ENCODE measurements around the gene BACH2. TPM values are rescaled to one million over a fixed set of nuclear protein-coding genes. Genes with fewer than 3 reads are reported as not detected.

The BACH2 gene
- total and polyA plus RNA-seq, 9 of the 15 experiments (the other 6 are each of a cell fraction or from before 2014, with no cell fraction given) = 0.06 to 3.1 (median 0.59) TPM

- no peaks in the 10 kb centered on the region for H4K20me1 ChIP-seq (replicated peaks; ENCODE audit: control insufficient read depth, insufficient read depth, low read length)
- ATAC-seq (peak; percentile 22; the same call in 1 of the 3 replicates), DNase-seq (ENCODE audit: extremely low read depth in 1 of 4, low spot score in 3 of 4) (no peak), FAIRE-seq (no peak)
- WGBS (ENCODE audit: insufficient coverage, low coverage, missing lambda C conversion rate) = 20% methylated on average over 4 of the region's 4 CpGs
- no peak overlapping the region for H2AFZ ChIP-seq (ENCODE audit: low read depth, low read length)
- H3K4me1 ChIP-seq (replicated peaks in 1 of 2; ENCODE audit: control insufficient read depth in 2 of 2, insufficient read depth in 2 of 2, low read length in 2 of 2) = no peaks in the 10 kb centered on the region
- CTCF ChIA-PET (ENCODE audit: low intra/inter-chr PET ratio) = interaction anchor here (0.5 kb wide), 1 partner anchor 279 kb away, joined by 3 read pairs; no protein-coding TSS in a partner anchor
- in situ Hi-C loops (cut with MboI) (no loop called here), intact Hi-C loops (cut with micrococcal nuclease) (no loop called here)
- no peaks in the 10 kb centered on the region for H3K9me3 ChIP-seq (replicated peaks; ENCODE audit: control insufficient read depth, insufficient read depth, low read depth, low read length)
- BruUV-seq (replicated peaks) = no TSS peak
- H3K79me2 ChIP-seq (ENCODE audit: control insufficient read depth, insufficient read depth, low read length) = no peaks in the 10 kb centered on the region
- no peaks in the 10 kb centered on the region for H3K9me1 ChIP-seq (ENCODE audit: control insufficient read depth, insufficient read depth, low read length)
- H3K27ac ChIP-seq (ENCODE audit: extremely low read depth, low read depth, low read length) = no peak overlapping the region
- no peak overlapping the region for H3K4me3 ChIP-seq
- H3K9ac ChIP-seq (ENCODE audit: insufficient read depth in 1 of 2, low read depth in 2 of 2, low read length in 2 of 2) = no peak overlapping the region
- H3K4me2 ChIP-seq (ENCODE audit: insufficient read depth, low read length) = no peak overlapping the region
- no peaks in the 10 kb centered on the region for H3K27me3 ChIP-seq (ENCODE audit: control insufficient read depth in 2 of 2, insufficient read depth in 2 of 2, low read length in 2 of 2)
- POLR2A ChIA-PET = no interaction called here
- no peaks in the 10 kb centered on the region for H3K36me3 ChIP-seq (ENCODE audit: control insufficient read depth, insufficient read depth, low read length)
- TF ChIP-seq E2F5 (CRISPR knock-in tag; IDR thresholded peaks at IDR 0.05) (no peak), ZNF740 (CRISPR knock-in tag; IDR thresholded peaks at IDR 0.05) (no peak), ZNF740 (tag; IDR thresholded peaks at IDR 0.05) (no peak), CTCF (IDR thresholded peaks at IDR 0.05 in 2 of 3, conservative IDR thresholded peaks at IDR 0.05 in 1 of 3; ENCODE audit: insufficient read depth in 2 of 3, low read depth in 1 of 3, low read length in 3 of 3) (0 out of 6 replicates have a peak, but pooled peaks of 1 of the 3 experiments have one; percentile 21), ARID3A (IDR thresholded peaks at IDR 0.05; ENCODE audit: borderline replicate concordance, low read depth, low read length) (no peak), CEBPG (CRISPR knock-in tag; IDR thresholded peaks at IDR 0.05) (no peak), CEBPG (tag; conservative IDR thresholded peaks at IDR 0.05 in 1 of 2, IDR thresholded peaks at IDR 0.05 in 1 of 2) (no peak), ZNF431 (CRISPR knock-in tag; IDR thresholded peaks at IDR 0.05) (no peak), USF2 (CRISPR knock-in tag; IDR thresholded peaks at IDR 0.05) (no peak), PATZ1 (CRISPR knock-in tag; IDR thresholded peaks at IDR 0.05; ENCODE audit: borderline replicate concordance) (no peak), XRCC5 (IDR thresholded peaks at IDR 0.05; ENCODE audit: low read depth, low read length) (no peak), NR2C1 (IDR thresholded peaks at IDR 0.05) (no peak), NR2C1 (tag; IDR thresholded peaks at IDR 0.05) (no peak), ZNF239 (CRISPR knock-in tag; IDR thresholded peaks at IDR 0.05) (no peak)
These were observed 198.6 kb downstream of the BACH2 start for GRCh38 chr6:90098001-90098531.

Measured in K562 (cell line).